Naive thymus-derived CD8-positive, alpha-beta T cell (primary cell): ENCODE results near the gene LITAFD. TPM values are rescaled to one million over a fixed set of nuclear protein-coding genes. Genes with fewer than 3 reads are reported as not detected.
A peak's percentile ranks its signal among the peaks of the same experiment; 100 is the strongest.

Source experiments
- ATAC-seq, 2 donors: fragments of 150-1000 bp; cut with Tn5 transposase in 1 of 2; sonication (Bioruptor Pico), chemical (Tn5 transposase) in 1 of 2; 1 replicate in 1 of 2; 2 replicates in 1 of 2; pipeline ENCODE4 v1.10.0; 2021; ENCODE audit warnings: mild to moderate bottlenecking in 2 of 2, moderate library complexity in 2 of 2
- POLR2A ChIA-PET: fragments of 350-600 bp; sonication (Branson Sonifier 250); formaldehyde crosslinking; loops from one replicate; lab custom pipeline; 2021; ENCODE audit warnings: antibody characterized with exemption; lab: Charles Lee
- DNase-seq, 10 donors: peaks; one replicate each; pipeline versions ENCODE4 v3.0.0 to v3.0.0-alpha.2; 2020 to 2022
- H3K27ac Mint-ChIP-seq, 10 donors: one replicate each; pipeline ENCODE4 v1.8.0; 2020 to 2022; ENCODE audit warnings: mild to moderate bottlenecking in 10 of 10, mixed read lengths in 10 of 10, moderate library complexity in 4 of 10, inconsistent platforms in 1 of 10
- H3K27me3 Mint-ChIP-seq, 5 donors: one replicate each; pipeline ENCODE4 v1.8.0; 2021 to 2022; ENCODE audit warnings: mixed read lengths in 5 of 5
- H3K36me3 Mint-ChIP-seq, 3 donors: one replicate each; pipeline ENCODE4 v1.8.0; 2020 to 2022; ENCODE audit warnings: mixed read lengths in 3 of 3, mild to moderate bottlenecking in 2 of 3, inconsistent platforms in 1 of 3
- H3K4me1 Mint-ChIP-seq, 4 donors: one replicate each; pipeline ENCODE4 v1.8.0; 2021 to 2022; ENCODE audit warnings: mixed read lengths in 4 of 4
- H3K4me3 Mint-ChIP-seq, 10 donors: one replicate each; pipeline ENCODE4 v1.8.0; 2020 to 2022; ENCODE audit warnings: mild to moderate bottlenecking in 10 of 10, mixed read lengths in 10 of 10, moderate library complexity in 6 of 10, inconsistent platforms in 1 of 10
- H3K9me3 Mint-ChIP-seq, 9 donors: one replicate each; pipeline ENCODE4 v1.8.0; 2020 to 2022; ENCODE audit warnings: mixed read lengths in 9 of 9, mild to moderate bottlenecking in 3 of 9, inconsistent platforms in 1 of 9, moderate library complexity in 1 of 9
- polyA plus RNA-seq, 3 donors: library from polyadenylated mRNA; unstranded; fragments of 300-500 nt; fragmentation: Illumina TruSeq; gene quantifications; one replicate each; pipeline ENCODE4 v1.2.3, GENCODE V29; 2021
- total RNA-seq, 8 experiments: library from RNA in 2 of 8; stranded (reverse) in 2 of 8; gene quantifications; one replicate each; pipeline ENCODE4 v1.2.3 and lab custom pipeline; 2021 to 2026

LITAFD gene
- total and polyA plus RNA-seq, 5 experiments from 2014 or later: not detected

DNA sequence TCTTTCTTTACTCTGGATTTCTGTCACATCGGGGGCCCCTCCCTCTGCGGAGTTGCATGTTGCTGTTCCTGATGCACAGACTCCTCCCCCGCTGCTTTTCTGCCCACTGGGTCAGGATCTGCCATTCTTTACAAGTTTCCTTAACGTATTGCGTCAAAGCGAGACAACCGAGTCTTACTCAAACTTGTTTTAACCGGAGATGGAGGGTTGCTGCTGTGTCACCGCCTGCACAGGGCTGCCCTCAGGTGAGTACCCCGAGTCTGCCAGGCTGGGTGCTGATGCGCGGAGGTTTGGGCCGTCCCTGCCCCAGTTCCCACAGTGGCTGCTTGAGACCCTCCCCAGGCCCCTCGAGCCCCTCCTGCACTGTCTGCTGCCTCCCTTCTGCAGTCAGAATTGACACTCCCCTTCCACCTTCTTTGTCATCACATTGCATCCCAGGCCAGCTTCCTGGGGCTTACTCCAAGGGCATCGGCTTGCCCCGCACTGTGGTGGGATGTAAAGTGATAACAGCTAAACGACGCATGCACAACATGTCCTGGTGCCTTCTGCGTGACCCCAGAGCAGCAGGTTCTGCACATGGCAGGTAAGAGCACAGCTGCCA lies 32.6 kb upstream of the LITAFD start:
- Mint-ChIP-seq H3K9me3 (no peaks in the 10 kb centered on the region), H3K27me3 (no peaks in the 10 kb centered on the region), H3K36me3 (peaks cover 0 to 51% (median 5%) of the 10 kb centered on the region in 3 donors), H3K27ac (peak overlapping the region in 9 of 10 donors; percentile 13 to 92 (median 75)), H3K4me3 (no peak overlapping the region), H3K4me1 (peaks cover 23 to 39% (median 29%) of the 10 kb centered on the region in 4 donors)
- ATAC-seq (no peak), DNase-seq (no peak)
- POLR2A ChIA-PET: interaction anchor here (1.5 kb wide), 1 partner anchor 19 kb away, joined by 6 read pairs; the partner anchor contains the start of gene CARHSP1

DNA sequence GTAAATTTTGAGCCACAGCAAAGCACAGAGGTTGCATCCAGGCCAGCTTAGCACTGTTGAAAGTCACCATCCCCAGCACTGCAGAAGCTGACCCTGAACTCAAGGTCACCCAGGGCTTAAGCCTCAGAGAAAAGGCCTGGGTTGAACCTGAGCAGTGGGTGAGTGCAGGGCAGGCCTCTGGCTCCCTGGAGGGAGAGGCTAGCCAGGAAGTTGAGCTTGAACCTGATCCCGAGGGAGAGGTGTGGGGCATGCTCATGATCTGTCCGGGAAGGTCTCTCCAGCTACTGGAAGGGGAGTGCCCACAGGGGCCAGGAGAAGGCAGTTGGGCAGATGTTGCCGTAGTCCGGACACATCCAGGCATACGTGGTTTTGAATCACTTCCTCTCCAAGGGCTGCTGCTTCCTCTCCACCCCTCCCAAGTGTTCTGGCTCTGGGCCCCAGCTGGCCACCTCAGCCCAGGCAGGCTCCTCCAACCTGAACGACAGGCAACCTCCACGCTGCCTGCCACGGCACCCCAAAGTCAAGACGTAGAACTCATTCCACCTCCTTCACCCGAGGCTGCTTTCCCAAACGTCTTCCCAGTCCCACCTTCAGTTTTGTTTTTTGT lies 31.8 kb upstream of the LITAFD start:
- Mint-ChIP-seq H3K36me3 (peaks cover 0 to 51% (median 5%) of the 10 kb centered on the region in 3 donors), H3K9me3 (no peaks in the 10 kb centered on the region), H3K4me3 (peak overlapping the region in 1 of 10 donors; percentile 22), H3K27ac (peak overlapping the region; percentile 9 to 92 (median 82)), H3K27me3 (no peaks in the 10 kb centered on the region), H3K4me1 (peaks cover 21 to 39% (median 32%) of the 10 kb centered on the region in 4 donors)
- DNase-seq: no peak
- ATAC-seq: no peak
- POLR2A ChIA-PET: interaction anchor here (1.5 kb wide), 1 partner anchor 18 kb away, joined by 6 read pairs; the partner anchor contains the start of gene CARHSP1

DNA sequence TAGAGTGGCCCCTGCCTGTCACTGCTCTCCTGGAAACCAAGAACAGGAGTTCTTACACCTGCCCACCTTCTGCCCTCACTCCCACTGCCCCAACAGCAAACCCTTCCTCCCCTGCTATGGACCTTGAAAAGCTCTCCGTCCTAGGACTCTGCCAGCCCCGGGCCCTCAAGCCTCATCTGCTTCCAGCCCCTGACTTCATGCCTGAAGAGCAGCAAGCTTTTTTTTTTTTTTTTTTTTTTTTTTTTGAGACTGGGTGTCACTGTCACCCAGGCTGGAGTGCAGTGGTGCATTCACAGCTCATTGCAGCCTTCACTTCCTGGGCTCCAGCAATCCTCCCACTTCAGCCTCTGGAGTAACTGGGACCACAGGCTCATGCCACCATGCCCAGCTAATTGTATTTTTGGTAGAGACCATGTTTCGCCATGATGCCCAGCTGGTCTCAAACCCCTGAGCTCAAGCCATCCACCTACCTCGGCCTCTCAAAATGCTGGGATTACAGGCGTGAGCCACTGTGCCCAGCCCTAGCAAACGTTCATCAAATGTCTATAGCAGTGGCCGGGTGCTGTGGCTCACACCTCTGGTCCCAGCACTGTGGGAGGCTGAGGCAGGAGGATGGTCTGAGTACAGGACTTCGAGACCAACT lies 30.3 kb upstream of the LITAFD start:
- ATAC-seq: no peak
- H3K36me3 Mint-ChIP-seq: peaks cover 0 to 59% (median 5%) of the 10 kb centered on the region in 3 donors
- no peaks in the 10 kb centered on the region for H3K9me3 Mint-ChIP-seq
- H3K27ac Mint-ChIP-seq: peak overlapping the region in 8 of 10 donors; percentile 10 to 92 (median 76)
- no peaks in the 10 kb centered on the region for H3K27me3 Mint-ChIP-seq
- no peak overlapping the region for H3K4me3 Mint-ChIP-seq
- peaks cover 26 to 51% (median 38%) of the 10 kb centered on the region in 4 donors for H3K4me1 Mint-ChIP-seq
- POLR2A ChIA-PET: interaction anchor here (0.6 to 1.1 kb wide), 2 partner anchors 17 to 27 kb away, joined by 3 read pairs; partner anchors contain the start of gene CARHSP1
- DNase-seq: no peak

DNA sequence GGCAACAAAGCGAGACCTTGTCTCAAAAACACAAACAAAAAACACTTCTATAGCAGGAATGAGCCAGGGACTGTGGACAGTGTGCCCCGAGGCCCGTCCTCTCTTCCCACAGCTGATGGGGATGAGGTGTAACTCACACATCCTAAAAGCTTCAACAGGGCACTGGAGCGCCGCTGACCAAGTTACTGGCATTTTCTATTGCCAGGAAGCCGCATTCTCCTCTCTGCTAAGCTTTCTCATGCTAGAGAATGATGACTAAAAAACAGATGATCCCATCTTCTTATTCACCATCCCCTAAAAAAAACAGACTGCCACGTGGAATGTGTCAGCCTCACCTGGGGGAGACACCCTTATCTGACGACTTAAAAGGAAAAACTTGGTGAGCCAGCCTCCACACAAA lies 29.6 kb upstream of the LITAFD start:
- Mint-ChIP-seq H3K4me3 (no peak overlapping the region), H3K36me3 (peaks cover 0 to 60% (median 5%) of the 10 kb centered on the region in 3 donors), H3K27ac (peak overlapping the region in 8 of 10 donors; percentile 12 to 82 (median 67)), H3K27me3 (no peaks in the 10 kb centered on the region), H3K4me1 (peaks cover 27 to 57% (median 40%) of the 10 kb centered on the region in 4 donors), H3K9me3 (no peaks in the 10 kb centered on the region)
- no peak for DNase-seq
- ATAC-seq: no peak
- POLR2A ChIA-PET: interaction anchor here (0.6 kb wide), 1 partner anchor 27 kb away, joined by 3 read pairs; no protein-coding TSS in a partner anchor

DNA sequence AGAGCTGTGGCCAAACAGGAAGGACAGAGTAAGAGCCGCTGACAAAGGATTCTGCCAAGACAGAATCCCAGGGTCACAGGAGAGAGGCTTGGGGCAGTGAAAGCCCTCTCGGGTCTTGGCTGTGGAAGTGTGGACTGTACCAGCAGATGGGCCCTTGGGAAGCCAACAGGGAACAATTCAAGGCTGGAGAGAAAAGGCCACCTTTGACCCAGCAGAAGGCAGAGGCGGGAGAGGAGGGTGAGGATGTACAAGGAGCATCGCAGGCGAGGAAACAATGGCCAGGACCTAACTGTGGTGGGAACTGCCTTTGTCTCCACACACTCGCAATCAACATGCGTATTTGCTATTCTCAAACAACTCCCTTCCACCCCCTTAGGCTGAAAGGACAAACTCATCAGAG lies 29.0 kb upstream of the LITAFD start:
- Mint-ChIP-seq H3K9me3 (no peaks in the 10 kb centered on the region), H3K27ac (peak overlapping the region in 9 of 10 donors; percentile 15 to 80 (median 46)), H3K4me1 (peaks cover 31 to 64% (median 42%) of the 10 kb centered on the region in 4 donors), H3K36me3 (peaks cover 0 to 64% (median 5%) of the 10 kb centered on the region in 3 donors), H3K4me3 (no peak overlapping the region), H3K27me3 (no peaks in the 10 kb centered on the region)
- ATAC-seq (no peak), DNase-seq (no peak)
- POLR2A ChIA-PET: interaction anchor here (1.0 to 2.8 kb wide), 3 partner anchors 12 to 27 kb away, joined by 3 to 10 read pairs (median 9); partner anchors contain the start of gene CARHSP1

DNA sequence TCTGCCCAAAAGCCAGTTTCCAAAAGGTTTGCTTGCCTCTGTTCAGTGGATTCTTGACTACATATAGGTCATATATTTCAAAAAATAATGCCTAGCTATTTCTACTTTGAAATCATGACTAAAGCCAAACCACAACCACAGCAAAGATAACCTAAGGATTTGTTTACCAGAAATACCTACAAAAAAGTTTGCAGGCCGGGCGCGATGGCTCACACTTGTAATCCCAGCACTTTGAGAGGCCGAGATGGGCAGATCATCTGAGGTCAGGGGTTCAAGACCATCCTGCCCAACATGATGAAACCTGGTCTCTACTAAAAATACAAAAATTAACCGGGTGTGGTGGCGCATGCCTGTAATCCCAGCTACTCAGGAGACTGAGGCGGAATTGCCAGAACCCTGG lies 28.5 kb upstream of the LITAFD start:
- peaks cover 32 to 66% (median 44%) of the 10 kb centered on the region in 4 donors for H3K4me1 Mint-ChIP-seq
- H3K27me3 Mint-ChIP-seq: no peaks in the 10 kb centered on the region
- POLR2A ChIA-PET: interaction anchor here (1.0 to 2.8 kb wide), 3 partner anchors 11 to 27 kb away, joined by 3 to 10 read pairs (median 9); partner anchors contain the start of gene CARHSP1
- no peak overlapping the region for H3K4me3 Mint-ChIP-seq
- H3K9me3 Mint-ChIP-seq: no peaks in the 10 kb centered on the region
- peak overlapping the region in 7 of 10 donors; percentile 13 to 61 (median 43) for H3K27ac Mint-ChIP-seq
- no peak for ATAC-seq
- DNase-seq: no peak
- peaks cover 0 to 68% (median 7%) of the 10 kb centered on the region in 3 donors for H3K36me3 Mint-ChIP-seq

DNA sequence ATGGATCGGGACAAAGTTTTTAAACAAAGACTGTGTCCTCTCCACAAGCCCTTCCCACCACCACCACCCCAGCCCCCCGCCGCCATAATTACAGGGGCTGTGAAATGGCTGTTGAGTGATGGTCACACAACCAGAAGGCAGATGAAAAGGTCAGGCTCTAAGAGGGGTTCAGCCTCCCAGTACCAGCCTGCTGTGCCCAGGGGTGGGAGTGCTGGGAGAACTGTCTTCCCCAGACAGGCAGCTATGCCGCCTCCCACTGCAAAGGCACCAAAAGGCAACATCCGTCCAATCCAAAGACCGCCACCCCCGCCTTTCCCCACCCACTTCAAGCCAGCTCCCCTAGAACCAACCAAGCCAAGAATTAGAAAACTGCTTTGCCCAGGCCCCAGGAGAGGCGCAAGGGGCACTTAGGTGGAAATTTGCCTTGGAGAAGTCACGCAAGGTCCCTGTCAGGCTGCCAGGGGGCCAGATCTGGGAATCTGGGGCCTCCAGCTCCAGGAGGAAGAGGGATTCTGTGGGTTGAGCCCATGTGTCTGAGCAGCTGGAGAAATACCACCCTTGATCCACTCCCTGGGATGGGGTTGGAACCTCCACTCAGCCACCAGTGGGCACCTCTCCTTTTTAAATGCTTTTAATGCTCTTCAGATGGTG lies 27.7 kb upstream of the LITAFD start:
- peaks cover 31 to 62% (median 46%) of the 10 kb centered on the region in 4 donors for H3K4me1 Mint-ChIP-seq
- peaks cover 0 to 70% (median 9%) of the 10 kb centered on the region in 3 donors for H3K36me3 Mint-ChIP-seq
- DNase-seq (no peak), ATAC-seq (no peak)
- POLR2A ChIA-PET: interaction anchor here (1.8 to 2.8 kb wide), 2 partner anchors 10 to 14 kb away, joined by 9 to 10 read pairs; partner anchors contain the start of gene CARHSP1
- H3K27me3 Mint-ChIP-seq: no peaks in the 10 kb centered on the region
- H3K9me3 Mint-ChIP-seq: no peaks in the 10 kb centered on the region
- no peak overlapping the region for H3K4me3 Mint-ChIP-seq
- H3K27ac Mint-ChIP-seq: peak overlapping the region in 7 of 10 donors; percentile 50 to 88 (median 71)

DNA sequence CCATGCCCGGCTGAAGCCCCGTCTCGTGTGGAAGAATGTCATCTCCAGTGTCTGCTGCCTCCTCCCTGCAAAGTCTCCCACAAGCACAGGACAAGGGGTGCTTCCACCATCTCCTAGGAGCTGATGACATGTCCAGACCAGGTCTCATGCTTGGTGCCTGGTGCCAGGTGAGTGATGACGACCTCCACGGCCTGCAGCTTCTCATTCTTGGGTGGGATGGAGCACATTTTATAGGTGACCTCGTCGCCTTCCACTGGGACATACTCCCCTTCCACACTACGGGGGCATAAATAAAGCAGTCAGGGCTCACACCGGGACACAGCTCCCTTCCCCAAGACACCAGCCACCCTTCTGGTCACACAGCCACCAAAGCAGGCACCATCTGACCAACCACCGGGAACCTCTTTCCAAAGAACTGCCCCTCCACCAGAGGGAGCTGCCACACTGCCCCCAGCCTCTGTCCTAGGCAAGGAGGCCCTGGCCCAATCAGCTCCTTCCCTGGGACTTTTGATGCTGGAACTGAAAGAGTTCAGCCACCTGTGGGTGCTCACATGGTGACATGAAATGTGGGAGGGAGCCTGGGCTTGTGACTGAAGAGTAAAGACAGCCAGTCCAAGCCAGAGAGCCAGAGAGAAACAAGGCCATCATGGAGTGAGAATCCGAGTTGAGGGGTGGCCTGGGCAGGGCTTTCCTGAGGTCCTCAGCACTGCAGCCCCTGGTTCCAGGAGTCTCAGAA lies 26.9 kb upstream of the LITAFD start:
- Mint-ChIP-seq H3K27me3 (no peaks in the 10 kb centered on the region), H3K4me3 (peak overlapping the region in 1 of 10 donors; percentile 34), H3K9me3 (no peaks in the 10 kb centered on the region), H3K36me3 (peaks cover 0 to 71% (median 9%) of the 10 kb centered on the region in 3 donors), H3K4me1 (peaks cover 31 to 54% (median 42%) of the 10 kb centered on the region in 4 donors), H3K27ac (peak overlapping the region in 9 of 10 donors; percentile 37 to 88 (median 71))
- DNase-seq: no peak
- POLR2A ChIA-PET: interaction anchor here (2.5 to 2.8 kb wide), 2 partner anchors 10 to 13 kb away, joined by 8 to 10 read pairs; partner anchors contain the start of gene CARHSP1
- ATAC-seq: no peak

DNA sequence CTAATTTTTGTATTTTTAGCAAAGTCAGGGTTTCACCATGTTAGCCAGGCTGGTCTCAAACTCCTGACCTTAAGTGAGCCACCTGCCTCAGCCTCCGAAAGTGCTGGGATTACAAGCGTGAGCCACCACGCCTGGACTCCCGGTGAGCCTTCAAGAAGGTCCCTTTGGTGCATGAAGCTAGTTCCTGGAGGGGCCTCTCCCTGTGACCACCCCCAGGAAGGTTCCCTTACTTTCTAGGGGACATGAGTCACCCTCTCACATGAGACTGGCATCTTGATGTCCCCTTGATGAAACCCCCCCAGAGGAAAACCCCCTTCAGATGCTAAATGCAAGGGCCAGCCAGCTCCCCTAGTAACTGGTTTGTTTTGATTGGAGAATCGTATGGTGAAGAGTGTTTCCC lies 26.2 kb upstream of the LITAFD start:
- Mint-ChIP-seq H3K9me3 (no peaks in the 10 kb centered on the region), H3K27me3 (no peaks in the 10 kb centered on the region), H3K4me3 (peak overlapping the region in 1 of 10 donors; percentile 23), H3K4me1 (peaks cover 24 to 47% (median 37%) of the 10 kb centered on the region in 4 donors), H3K36me3 (peaks cover 0 to 66% (median 6%) of the 10 kb centered on the region in 3 donors), H3K27ac (peak overlapping the region in 9 of 10 donors; percentile 21 to 89 (median 79))
- no peak for DNase-seq
- peak; percentile 24 to 32 for ATAC-seq
- POLR2A ChIA-PET: interaction anchor here (0.6 to 2.5 kb wide), 2 partner anchors 10 to 12 kb away, joined by 3 to 8 read pairs; partner anchors contain the start of gene CARHSP1

DNA sequence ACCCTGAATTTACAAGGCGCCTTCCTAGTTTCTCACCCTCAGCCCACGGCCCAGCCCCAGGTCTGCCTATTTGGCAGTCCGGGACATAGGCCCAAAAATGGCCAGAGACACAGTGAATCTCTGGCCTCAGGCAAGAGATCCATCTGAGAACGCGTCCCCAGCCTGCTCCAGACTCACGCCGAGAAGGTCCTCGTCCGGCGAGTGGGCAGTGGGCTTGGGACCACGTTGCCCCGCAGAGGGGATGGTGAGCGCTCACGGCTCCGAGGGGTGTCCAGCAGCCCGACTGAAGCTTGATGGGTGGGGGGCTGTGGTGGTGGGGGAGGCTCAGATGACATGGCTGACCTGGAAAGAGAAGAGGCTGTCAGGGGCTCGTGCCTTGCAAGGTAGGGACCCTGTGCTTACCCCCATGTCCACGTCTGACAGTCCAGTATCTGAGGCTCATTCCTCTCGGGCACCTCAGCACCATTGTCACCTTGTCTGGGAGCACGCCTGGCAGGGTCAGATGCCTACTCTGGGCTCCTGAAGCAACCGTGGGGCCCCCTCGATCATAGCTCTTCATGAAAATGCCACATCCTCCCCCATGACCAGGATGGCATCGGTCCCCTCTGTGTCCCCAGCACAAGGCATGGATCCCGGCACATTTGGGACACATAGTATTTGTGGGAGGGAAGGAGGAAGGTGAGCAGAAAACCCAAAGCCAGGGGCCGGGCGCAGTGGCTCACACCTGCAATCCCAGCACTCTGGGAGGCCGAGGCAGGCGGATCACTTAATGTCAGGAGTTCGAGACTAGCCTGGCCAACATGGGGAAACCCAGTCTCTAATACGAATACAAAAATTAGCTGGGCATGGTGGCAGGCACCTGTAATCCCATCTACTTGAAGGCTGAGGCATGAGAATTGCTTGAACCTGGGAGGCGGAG lies 22.9 kb upstream of the LITAFD start:
- H3K4me3 Mint-ChIP-seq: no peak overlapping the region
- peak overlapping the region in 6 of 10 donors; percentile 1 to 86 (median 34) for H3K27ac Mint-ChIP-seq
- no peaks in the 10 kb centered on the region for H3K27me3 Mint-ChIP-seq
- H3K4me1 Mint-ChIP-seq: peaks cover 15 to 58% (median 42%) of the 10 kb centered on the region in 4 donors
- POLR2A ChIA-PET: no interaction called here
- DNase-seq (no peak), ATAC-seq (no peak)
- peaks cover 0 to 53% (median 4%) of the 10 kb centered on the region in 3 donors for H3K36me3 Mint-ChIP-seq
- no peaks in the 10 kb centered on the region for H3K9me3 Mint-ChIP-seq
